Measurements from ENCODE around the gene PKDCC. TPM values are rescaled to one million over a fixed set of nuclear protein-coding genes. Genes with fewer than 3 reads are reported as not detected.
"Not testable (repeated sequence)": the region's sequence is repeated elsewhere in the genome, so short reads cannot be mapped to it uniquely, and the experiment has no call there.

PKDCC gene
- polyA plus RNA-seq, 2 donors = 3.7 to 6.2 TPM

DNA sequence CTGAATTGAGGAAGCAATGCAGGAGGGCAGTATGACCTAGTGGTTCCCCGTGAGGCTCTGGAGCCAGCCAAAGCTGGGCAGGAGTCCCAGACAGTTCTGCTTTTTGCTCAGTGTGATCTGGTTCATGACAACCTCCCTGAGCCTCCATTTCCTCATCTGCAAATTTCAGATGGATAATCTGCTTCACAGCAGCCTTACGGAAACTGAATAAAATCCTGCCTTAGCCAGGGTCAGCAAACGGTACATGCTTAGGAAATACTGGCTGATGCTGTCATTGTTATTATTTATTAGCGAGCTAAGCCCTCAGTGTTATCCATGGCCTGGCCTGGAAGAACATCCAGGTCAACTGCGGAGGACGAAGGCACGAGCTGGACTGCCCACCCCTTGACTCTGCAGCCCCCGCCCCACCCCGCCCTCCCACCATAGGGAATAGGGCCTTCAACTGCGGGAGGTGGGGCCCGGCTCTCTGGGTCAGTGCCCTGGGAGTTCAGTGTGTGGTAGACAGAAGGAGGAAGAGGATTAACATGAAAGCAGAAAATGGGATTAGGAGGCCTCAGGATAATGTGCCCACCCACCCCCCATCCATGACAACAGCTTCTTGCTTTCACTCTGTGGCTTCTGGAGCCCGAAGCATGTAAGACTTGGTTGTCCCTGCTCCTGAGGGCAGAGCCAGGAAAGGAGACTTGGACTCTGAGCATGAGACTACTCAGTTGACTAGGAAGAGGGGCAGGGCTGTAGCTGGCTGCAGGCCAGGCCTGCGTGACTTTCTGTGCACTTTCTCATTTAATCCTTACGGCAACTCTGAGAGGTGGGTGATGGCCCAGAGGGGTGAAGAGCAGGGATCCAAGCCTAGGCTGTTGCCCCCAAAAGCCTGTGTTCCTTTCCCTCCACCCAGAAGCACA is 13.1 kb downstream of the PKDCC start:
- H3K27ac ChIP-seq (ENCODE audit: low read depth in 2 of 2, low read length in 1 of 2) = peak overlapping the region in 1 of 2 donors; percentile 38
- H3K27me3 ChIP-seq (ENCODE audit: control insufficient read depth in 1 of 2, insufficient read depth in 2 of 2, low read length in 2 of 2) = no peaks in the 10 kb centered on the region
- WGBS, 2 donors = 65 to 66% methylated on average over 14 of the region's 14 CpGs
- peaks cover 0 to 3% of the 10 kb centered on the region in 2 donors for H3K4me1 ChIP-seq (ENCODE audit: control insufficient read depth in 2 of 2, insufficient read depth in 2 of 2, low read length in 1 of 2)
- H3K36me3 ChIP-seq (ENCODE audit: control insufficient read depth in 2 of 2, insufficient read depth in 2 of 2, low read length in 1 of 2) = no peaks in the 10 kb centered on the region
- no peaks in the 10 kb centered on the region for H3K9me3 ChIP-seq (ENCODE audit: control insufficient read depth in 2 of 2, insufficient read depth in 1 of 2, low read depth in 1 of 2, low read length in 1 of 2)
- H3K4me3 ChIP-seq (ENCODE audit: low read depth in 1 of 2, low read length in 2 of 2) = no peak overlapping the region

DNA sequence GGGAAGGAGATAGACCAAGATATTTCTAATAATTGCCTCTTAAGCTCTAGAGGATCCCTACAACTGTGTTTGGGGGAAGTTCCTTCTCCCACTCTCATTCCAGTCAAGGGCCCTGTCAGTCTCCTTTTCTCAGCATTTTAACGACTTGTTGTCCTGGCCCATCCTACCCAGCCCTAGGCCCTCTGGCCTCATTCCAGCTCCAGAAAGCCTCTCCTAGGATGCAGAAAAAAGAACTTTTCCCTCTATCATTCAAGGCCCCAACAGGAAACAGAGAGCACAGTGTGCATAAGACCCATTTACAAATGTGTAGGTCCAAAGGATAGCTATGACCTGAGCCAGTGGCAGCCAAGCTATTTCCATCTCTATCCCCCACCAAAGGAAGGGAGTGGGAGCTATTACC is 14.0 kb downstream of the PKDCC start:
- Histone ChIP-seq H3K36me3 (ENCODE audit: control insufficient read depth in 2 of 2, insufficient read depth in 2 of 2, low read length in 1 of 2) (no peaks in the 10 kb centered on the region), H3K4me1 (ENCODE audit: control insufficient read depth in 2 of 2, insufficient read depth in 2 of 2, low read length in 1 of 2) (peaks cover 0 to 3% of the 10 kb centered on the region in 2 donors), H3K4me3 (ENCODE audit: low read depth in 1 of 2, low read length in 2 of 2) (no peak overlapping the region), H3K27me3 (ENCODE audit: control insufficient read depth in 1 of 2, insufficient read depth in 2 of 2, low read length in 2 of 2) (no peaks in the 10 kb centered on the region), H3K9me3 (ENCODE audit: control insufficient read depth in 2 of 2, insufficient read depth in 1 of 2, low read depth in 1 of 2, low read length in 1 of 2) (no peaks in the 10 kb centered on the region), H3K27ac (ENCODE audit: low read depth in 2 of 2, low read length in 1 of 2) (no peak overlapping the region)
- WGBS, 2 donors = 44 to 64% methylated on average over 1 of the region's 1 CpG

DNA sequence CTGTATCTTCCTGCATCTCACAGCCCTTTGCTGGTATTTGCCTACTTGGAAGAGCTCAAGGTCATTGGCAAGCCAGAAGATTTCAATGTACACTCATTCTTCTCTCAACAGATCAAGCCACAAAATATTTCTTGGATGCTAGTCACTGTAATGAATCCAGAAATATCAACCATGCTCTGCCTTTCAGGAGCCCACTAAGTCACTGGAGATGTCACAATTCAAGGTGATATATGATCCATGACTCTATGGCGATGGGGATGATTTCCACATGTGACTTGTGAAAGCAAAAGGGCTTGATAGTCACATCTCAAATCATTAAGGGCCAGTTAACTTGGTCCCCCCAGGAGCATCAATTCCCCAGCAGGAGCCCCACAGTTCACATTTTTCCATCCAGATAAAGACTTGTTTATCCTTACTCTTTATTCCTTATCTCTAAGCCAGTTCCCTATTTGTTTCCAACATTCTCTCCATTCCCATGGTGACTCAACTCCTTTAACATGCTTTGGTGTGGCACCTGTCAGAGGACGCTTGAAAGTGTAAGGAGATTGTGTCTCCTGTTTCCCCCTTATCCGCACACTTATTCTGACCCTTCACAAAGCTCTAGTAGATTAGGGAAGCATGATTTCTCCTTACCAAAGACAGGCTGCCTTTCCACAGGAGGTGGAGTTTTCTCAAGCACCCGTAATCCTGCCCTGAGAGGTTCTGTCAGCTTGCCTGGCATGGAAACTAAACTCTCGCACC is 15.8 kb downstream of the PKDCC start:
- WGBS, 2 donors = 66 to 80% methylated on average over 5 of the region's 5 CpGs
- no peak overlapping the region for H3K4me3 ChIP-seq (ENCODE audit: low read depth in 1 of 2, low read length in 2 of 2)
- no peaks in the 10 kb centered on the region for H3K27me3 ChIP-seq (ENCODE audit: control insufficient read depth in 1 of 2, insufficient read depth in 2 of 2, low read length in 2 of 2)
- no peaks in the 10 kb centered on the region for H3K9me3 ChIP-seq (ENCODE audit: control insufficient read depth in 2 of 2, insufficient read depth in 1 of 2, low read depth in 1 of 2, low read length in 1 of 2)
- peak overlapping the region in 1 of 2 donors; percentile 17 for H3K27ac ChIP-seq (ENCODE audit: low read depth in 2 of 2, low read length in 1 of 2)
- no peaks in the 10 kb centered on the region for H3K36me3 ChIP-seq (ENCODE audit: control insufficient read depth in 2 of 2, insufficient read depth in 2 of 2, low read length in 1 of 2)
- H3K4me1 ChIP-seq (ENCODE audit: control insufficient read depth in 2 of 2, insufficient read depth in 2 of 2, low read length in 1 of 2) = no peaks in the 10 kb centered on the region

DNA sequence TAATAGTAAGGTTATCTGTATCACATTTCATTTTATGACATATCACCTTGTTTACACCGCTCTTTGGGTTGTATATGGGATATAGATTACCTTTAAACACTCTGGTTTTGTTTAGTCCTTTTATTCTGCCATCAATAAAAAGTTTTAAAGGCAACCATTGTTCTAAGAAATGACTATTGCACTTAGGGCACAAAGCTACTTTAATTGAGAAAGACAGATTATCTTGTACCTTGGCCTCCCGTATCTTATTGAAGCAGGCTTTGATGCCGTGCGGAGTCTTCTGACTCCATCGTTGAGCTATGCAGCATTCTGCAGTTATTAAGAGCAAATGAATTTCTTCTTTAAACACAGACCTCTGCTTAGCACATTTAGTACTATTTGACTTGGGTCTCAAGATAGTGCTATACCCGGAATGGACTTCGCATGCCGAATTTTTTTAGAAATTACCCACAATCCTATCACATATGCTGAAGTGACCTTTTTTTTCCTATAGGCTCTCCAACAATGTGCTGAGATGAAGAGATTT is 16.7 kb downstream of the PKDCC start:
- WGBS, 2 donors = 55 to 67% methylated on average over 8 of the region's 8 CpGs
- no peaks in the 10 kb centered on the region for H3K27me3 ChIP-seq (ENCODE audit: control insufficient read depth in 1 of 2, insufficient read depth in 2 of 2, low read length in 2 of 2)
- H3K4me1 ChIP-seq (ENCODE audit: control insufficient read depth in 2 of 2, insufficient read depth in 2 of 2, low read length in 1 of 2) = no peaks in the 10 kb centered on the region
- no peak overlapping the region for H3K4me3 ChIP-seq (ENCODE audit: low read depth in 1 of 2, low read length in 2 of 2)
- no peaks in the 10 kb centered on the region for H3K9me3 ChIP-seq (ENCODE audit: control insufficient read depth in 2 of 2, insufficient read depth in 1 of 2, low read depth in 1 of 2, low read length in 1 of 2)
- no peak overlapping the region for H3K27ac ChIP-seq (ENCODE audit: low read depth in 2 of 2, low read length in 1 of 2)
- H3K36me3 ChIP-seq (ENCODE audit: control insufficient read depth in 2 of 2, insufficient read depth in 2 of 2, low read length in 1 of 2) = no peaks in the 10 kb centered on the region

DNA sequence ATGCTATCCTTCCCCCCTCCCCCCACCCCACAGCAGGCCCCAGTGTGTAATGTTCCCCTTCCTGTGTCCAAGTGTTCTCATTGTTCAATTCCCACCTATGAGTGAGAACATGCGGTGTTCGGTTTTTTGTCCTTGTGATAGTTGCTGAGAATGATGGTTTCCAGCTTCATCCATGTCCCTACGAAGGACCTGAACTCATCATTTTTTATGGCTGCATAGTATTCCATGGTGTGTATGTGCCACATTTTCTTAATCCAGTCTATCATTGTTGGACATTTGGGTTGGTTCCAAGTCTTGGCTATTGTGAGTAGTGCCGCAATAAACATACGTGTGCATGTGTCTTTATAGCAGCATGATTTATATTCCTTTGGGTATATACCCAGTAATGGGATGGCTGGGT is 17.9 kb downstream of the PKDCC start:
- 91 to 95% methylated on average over 5 of the region's 5 CpGs for WGBS, 2 donors
- not testable (repeated sequence) for H3K4me1 ChIP-seq (ENCODE audit: control insufficient read depth in 2 of 2, insufficient read depth in 2 of 2, low read length in 1 of 2); H3K27ac ChIP-seq (ENCODE audit: low read depth in 2 of 2, low read length in 1 of 2); H3K9me3 ChIP-seq (ENCODE audit: control insufficient read depth in 2 of 2, insufficient read depth in 1 of 2, low read depth in 1 of 2, low read length in 1 of 2); H3K27me3 ChIP-seq (ENCODE audit: control insufficient read depth in 1 of 2, insufficient read depth in 2 of 2, low read length in 2 of 2); H3K36me3 ChIP-seq (ENCODE audit: control insufficient read depth in 2 of 2, insufficient read depth in 2 of 2, low read length in 1 of 2); H3K4me3 ChIP-seq (ENCODE audit: low read depth in 1 of 2, low read length in 2 of 2)

DNA sequence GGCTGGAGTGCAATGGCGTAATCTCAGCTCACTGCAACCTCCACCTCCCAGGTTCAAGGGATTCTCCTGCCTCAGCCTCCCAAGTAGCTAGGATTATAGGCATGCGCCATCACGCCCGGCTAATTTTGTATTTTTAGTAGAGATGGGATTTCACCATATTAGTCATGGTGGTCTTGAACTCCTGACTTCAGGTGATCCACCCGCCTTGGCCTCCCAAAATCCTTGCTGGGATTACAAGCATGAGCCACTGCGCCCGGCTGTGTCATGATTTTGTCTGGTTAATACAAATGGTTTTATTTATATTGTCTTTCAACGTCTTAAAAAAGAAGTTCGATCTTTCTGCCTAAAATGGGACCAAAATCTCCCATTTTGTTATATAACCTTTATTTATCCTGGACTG is 19.2 kb downstream of the PKDCC start:
- not testable (repeated sequence) for H3K27me3 ChIP-seq (ENCODE audit: control insufficient read depth in 1 of 2, insufficient read depth in 2 of 2, low read length in 2 of 2); H3K4me3 ChIP-seq (ENCODE audit: low read depth in 1 of 2, low read length in 2 of 2); H3K9me3 ChIP-seq (ENCODE audit: control insufficient read depth in 2 of 2, insufficient read depth in 1 of 2, low read depth in 1 of 2, low read length in 1 of 2); H3K27ac ChIP-seq (ENCODE audit: low read depth in 2 of 2, low read length in 1 of 2); H3K4me1 ChIP-seq (ENCODE audit: control insufficient read depth in 2 of 2, insufficient read depth in 2 of 2, low read length in 1 of 2); H3K36me3 ChIP-seq (ENCODE audit: control insufficient read depth in 2 of 2, insufficient read depth in 2 of 2, low read length in 1 of 2)
- WGBS, 2 donors = 94 to 97% methylated on average over 9 of the region's 9 CpGs

DNA sequence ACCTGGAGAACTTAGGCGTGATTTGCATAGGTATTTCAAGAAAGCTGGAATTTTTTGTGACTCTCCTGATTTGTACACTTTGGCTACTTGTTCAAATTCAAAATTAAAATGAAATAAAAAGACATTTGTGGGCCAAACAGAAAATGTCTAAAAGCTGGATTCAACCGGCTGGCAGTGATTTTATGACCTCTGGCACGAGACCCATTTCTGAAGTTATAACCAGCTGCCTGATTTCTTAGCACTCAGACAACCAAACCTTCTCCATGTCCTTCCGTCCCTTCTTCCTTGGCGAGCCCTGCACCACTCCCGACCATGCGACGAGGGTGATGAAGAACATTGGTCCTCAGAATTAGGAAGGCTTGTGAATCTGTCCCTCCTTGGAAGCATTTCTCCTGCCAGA is 19.7 kb downstream of the PKDCC start:
- WGBS, 2 donors = 81 to 92% methylated on average over 8 of the region's 8 CpGs
- Histone ChIP-seq H3K9me3 (ENCODE audit: control insufficient read depth in 2 of 2, insufficient read depth in 1 of 2, low read depth in 1 of 2, low read length in 1 of 2) (no peaks in the 10 kb centered on the region), H3K27me3 (ENCODE audit: control insufficient read depth in 1 of 2, insufficient read depth in 2 of 2, low read length in 2 of 2) (no peaks in the 10 kb centered on the region), H3K36me3 (ENCODE audit: control insufficient read depth in 2 of 2, insufficient read depth in 2 of 2, low read length in 1 of 2) (no peaks in the 10 kb centered on the region), H3K27ac (ENCODE audit: low read depth in 2 of 2, low read length in 1 of 2) (no peak overlapping the region), H3K4me3 (ENCODE audit: low read depth in 1 of 2, low read length in 2 of 2) (no peak overlapping the region), H3K4me1 (ENCODE audit: control insufficient read depth in 2 of 2, insufficient read depth in 2 of 2, low read length in 1 of 2) (peaks cover 4% of the 10 kb centered on the region in 2 donors)

DNA sequence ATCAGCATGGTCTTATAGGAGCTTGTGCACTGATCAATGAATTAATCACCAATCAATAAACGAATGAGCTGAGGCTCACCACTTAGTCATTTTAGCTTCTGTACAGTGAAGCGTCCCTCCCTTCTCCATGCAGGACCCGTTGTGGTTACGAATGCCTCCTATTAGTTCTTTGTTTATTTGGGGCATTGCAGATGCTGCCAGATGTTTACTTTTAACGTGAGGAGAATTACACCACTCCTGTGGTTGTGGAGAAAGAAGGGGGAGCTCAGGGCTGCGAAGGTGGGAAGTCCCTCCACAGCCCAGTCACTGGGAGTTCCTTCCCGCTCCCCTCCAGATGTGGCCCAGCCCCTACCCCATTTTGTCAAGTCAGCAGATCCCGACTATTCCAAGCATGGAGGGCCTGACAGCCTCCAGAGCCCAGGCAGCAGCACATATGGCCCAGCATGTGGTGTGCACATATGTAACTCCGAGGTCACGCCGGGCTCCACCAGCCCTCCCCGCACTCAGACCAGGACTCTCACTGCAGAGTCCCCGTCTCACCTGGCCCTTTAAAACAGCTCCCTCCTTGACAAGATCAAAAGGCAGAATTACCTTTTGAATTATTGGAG is 20.9 kb downstream of the PKDCC start:
- H3K36me3 ChIP-seq (ENCODE audit: control insufficient read depth in 2 of 2, insufficient read depth in 2 of 2, low read length in 1 of 2) = no peaks in the 10 kb centered on the region
- WGBS, 2 donors = 74 to 77% methylated on average over 13 of the region's 13 CpGs
- no peak overlapping the region for H3K27ac ChIP-seq (ENCODE audit: low read depth in 2 of 2, low read length in 1 of 2)
- no peaks in the 10 kb centered on the region for H3K27me3 ChIP-seq (ENCODE audit: control insufficient read depth in 1 of 2, insufficient read depth in 2 of 2, low read length in 2 of 2)
- peaks cover 7% of the 10 kb centered on the region in 2 donors for H3K4me1 ChIP-seq (ENCODE audit: control insufficient read depth in 2 of 2, insufficient read depth in 2 of 2, low read length in 1 of 2)
- H3K4me3 ChIP-seq (ENCODE audit: low read depth in 1 of 2, low read length in 2 of 2) = no peak overlapping the region
- H3K9me3 ChIP-seq (ENCODE audit: control insufficient read depth in 2 of 2, insufficient read depth in 1 of 2, low read depth in 1 of 2, low read length in 1 of 2) = no peaks in the 10 kb centered on the region

DNA sequence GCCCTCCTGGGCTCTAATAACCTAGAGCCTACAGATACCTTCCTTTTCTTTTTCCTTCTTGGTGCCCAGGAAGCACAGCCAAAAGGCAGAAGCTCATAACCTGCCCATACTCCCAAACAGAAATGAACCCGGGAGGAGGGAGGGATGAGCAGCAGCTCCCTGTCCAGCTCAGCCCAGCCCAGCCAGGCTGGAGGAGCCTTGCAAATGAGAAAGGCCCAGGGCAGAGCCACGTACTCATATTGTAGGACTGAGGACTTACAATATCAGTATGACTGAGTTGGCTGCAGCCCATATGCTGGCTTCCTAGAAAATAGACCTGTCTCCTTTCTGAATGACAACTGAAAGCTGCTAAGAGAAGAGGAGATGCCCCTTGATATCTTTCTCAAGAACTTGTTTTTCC is 21.7 kb downstream of the PKDCC start:
- peaks cover 7% of the 10 kb centered on the region in 2 donors for H3K4me1 ChIP-seq (ENCODE audit: control insufficient read depth in 2 of 2, insufficient read depth in 2 of 2, low read length in 1 of 2)
- no peak overlapping the region for H3K27ac ChIP-seq (ENCODE audit: low read depth in 2 of 2, low read length in 1 of 2)
- no peak overlapping the region for H3K4me3 ChIP-seq (ENCODE audit: low read depth in 1 of 2, low read length in 2 of 2)
- H3K9me3 ChIP-seq (ENCODE audit: control insufficient read depth in 2 of 2, insufficient read depth in 1 of 2, low read depth in 1 of 2, low read length in 1 of 2) = no peaks in the 10 kb centered on the region
- no peaks in the 10 kb centered on the region for H3K27me3 ChIP-seq (ENCODE audit: control insufficient read depth in 1 of 2, insufficient read depth in 2 of 2, low read length in 2 of 2)
- H3K36me3 ChIP-seq (ENCODE audit: control insufficient read depth in 2 of 2, insufficient read depth in 2 of 2, low read length in 1 of 2) = no peaks in the 10 kb centered on the region
- 80 to 83% methylated on average over 2 of the region's 2 CpGs for whole genome bisulfite sequencing, 2 donors
